Effector memory CD4-positive, alpha-beta T cell (primary cell): ENCODE results near the gene DNAH17.
A peak's percentile ranks its signal among the peaks of the same experiment; 100 is the strongest.

Experiments used
- DNase-seq, 3 donors: peaks; one replicate each; pipeline ENCODE4 v3.0.0-alpha.2; 2020
- H3K27ac ChIP-seq: 2 replicates; pipeline ENCODE4 v1.7.0; 2013; ENCODE audit warnings: mild to moderate bottlenecking, low read length, moderate library complexity; ENCODE audit not compliant: insufficient read depth, poor library complexity, severe bottlenecking
- H3K27me3 ChIP-seq: replicated peaks from 2 replicates; pipeline ENCODE4 v1.7.0; 2013; ENCODE audit warnings: mild to moderate bottlenecking, low read length; ENCODE audit not compliant: insufficient read depth, control insufficient read depth, poor library complexity, severe bottlenecking
- H3K36me3 ChIP-seq: 2 replicates; pipeline ENCODE4 v1.7.0; 2013; ENCODE audit warnings: mild to moderate bottlenecking, low read length, moderate library complexity; ENCODE audit not compliant: control insufficient read depth, insufficient read depth
- H3K4me1 ChIP-seq: 2 replicates; pipeline ENCODE4 v1.7.0; 2013; ENCODE audit warnings: low read length, mild to moderate bottlenecking; ENCODE audit not compliant: control insufficient read depth, insufficient read depth, poor library complexity, severe bottlenecking
- H3K4me3 ChIP-seq: 2 replicates; pipeline ENCODE4 v1.7.0; 2013; ENCODE audit warnings: low read length, low read depth, mild to moderate bottlenecking; ENCODE audit not compliant: insufficient read depth, poor library complexity, severe bottlenecking
- H3K9me3 ChIP-seq: 2 replicates; pipeline ENCODE4 v1.7.0; 2013; ENCODE audit warnings: mild to moderate bottlenecking, low read length, moderate library complexity; ENCODE audit not compliant: control insufficient read depth

The DNAH17 gene

GRCh38 chr17:78547035-78547434 is 30.2 kb downstream of the DNAH17 start:
- no peak for DNase-seq
- Histone ChIP-seq H3K4me3 (no peak overlapping the region), H3K36me3 (no peaks in the 10 kb centered on the region), H3K27me3 (no peaks in the 10 kb centered on the region), H3K4me1 (no peaks in the 10 kb centered on the region), H3K9me3 (no peaks in the 10 kb centered on the region), H3K27ac (no peak overlapping the region)

GRCh38 chr17:78546476-78546875 is 30.7 kb downstream of the DNAH17 start:
- Histone ChIP-seq H3K27ac (no peak overlapping the region), H3K4me3 (no peak overlapping the region)
- no peak for DNase-seq

GRCh38 chr17:78544881-78545755 is 32.1 kb downstream of the DNAH17 start:
- no peak for DNase-seq
- no peaks in the 10 kb centered on the region for H3K9me3 ChIP-seq
- no peaks in the 10 kb centered on the region for H3K27me3 ChIP-seq
- no peaks in the 10 kb centered on the region for H3K36me3 ChIP-seq
- H3K27ac ChIP-seq = no peak overlapping the region
- H3K4me1 ChIP-seq = no peaks in the 10 kb centered on the region
- H3K4me3 ChIP-seq = no peak overlapping the region

More at GRCh38 chr17:78546476-78546875, 30.7 kb downstream of the DNAH17 start:
- Histone ChIP-seq H3K4me1 (no peaks in the 10 kb centered on the region), H3K9me3 (no peaks in the 10 kb centered on the region), H3K27me3 (no peaks in the 10 kb centered on the region), H3K36me3 (no peaks in the 10 kb centered on the region)

- Histone ChIP-seq H3K27ac (no peak overlapping the region), H3K9me3 (no peaks in the 10 kb centered on the region), H3K4me1 (peaks cover under 1% of the 10 kb centered on the region), H3K27me3 (no peaks in the 10 kb centered on the region), H3K36me3 (no peaks in the 10 kb centered on the region), H3K4me3 (no peak overlapping the region)
- no peak for DNase-seq
Measured at GRCh38 chr17:78541488-78542206, 35.5 kb downstream of the DNAH17 start.

- H3K4me1 ChIP-seq = peaks cover 18% of the 10 kb centered on the region
- no peak overlapping the region for H3K27ac ChIP-seq
- H3K9me3 ChIP-seq = no peaks in the 10 kb centered on the region
- H3K27me3 ChIP-seq = no peaks in the 10 kb centered on the region
- no peak for DNase-seq
- H3K36me3 ChIP-seq = no peaks in the 10 kb centered on the region
- H3K4me3 ChIP-seq = no peak overlapping the region
Measured at GRCh38 chr17:78539781-78540180, 37.4 kb downstream of the DNAH17 start.

GRCh38 chr17:78538033-78538776 is 39.0 kb downstream of the DNAH17 start:
- no peak for DNase-seq
- H3K27ac ChIP-seq = no peak overlapping the region
- peaks cover 25% of the 10 kb centered on the region for H3K4me1 ChIP-seq
- no peak overlapping the region for H3K4me3 ChIP-seq
- H3K27me3 ChIP-seq = no peaks in the 10 kb centered on the region
- no peaks in the 10 kb centered on the region for H3K36me3 ChIP-seq
- H3K9me3 ChIP-seq = no peaks in the 10 kb centered on the region

GRCh38 chr17:78537217-78537860 is 39.9 kb downstream of the DNAH17 start:
- Histone ChIP-seq H3K36me3 (no peaks in the 10 kb centered on the region), H3K27me3 (no peaks in the 10 kb centered on the region), H3K4me3 (no peak overlapping the region), H3K27ac (no peak overlapping the region), H3K4me1 (peaks cover 25% of the 10 kb centered on the region), H3K9me3 (no peaks in the 10 kb centered on the region)
- DNase-seq = no peak

GRCh38 chr17:78535273-78536197 is 41.7 kb downstream of the DNAH17 start:
- Histone ChIP-seq H3K36me3 (no peaks in the 10 kb centered on the region), H3K27me3 (no peaks in the 10 kb centered on the region), H3K9me3 (no peaks in the 10 kb centered on the region), H3K4me3 (peak overlapping the region; percentile 15), H3K27ac (peak overlapping the region; percentile 58), H3K4me1 (peaks cover 25% of the 10 kb centered on the region)
- no peak for DNase-seq
